Vagina (tissue), 2 donors: ENCODE data around the gene ACSF2. TPM values are rescaled to one million over a fixed set of nuclear protein-coding genes. Genes with fewer than 3 reads are reported as not detected.

ENCODE experiments used
- DNase-seq, 2 donors: peaks; one replicate each; pipeline ENCODE4 v3.0.0-alpha.2; 2017; ENCODE audit errors: extremely low spot score in 2 of 2
- H3K27ac ChIP-seq: fragments of 200-600 bp; sonication (generic); one replicate; pipeline ENCODE4 v1.5.1; 2019
- H3K27me3 ChIP-seq: fragments of 200-600 bp; sonication (generic); one replicate; pipeline ENCODE4 v1.5.1; 2019
- H3K36me3 ChIP-seq, 2 donors: fragments of 200-600 bp; sonication (generic); one replicate each; pipeline ENCODE4 v1.5.1; 2017 to 2019
- H3K4me1 ChIP-seq: fragments of 200-600 bp; sonication (generic); one replicate; pipeline ENCODE4 v1.5.1; 2019
- H3K4me3 ChIP-seq, 2 donors: fragments of 200-600 bp; sonication (generic); 1 replicate in 1 of 2; 2 replicates in 1 of 2; pipeline ENCODE4 v1.5.1; 2016 to 2019
- H3K9me3 ChIP-seq: fragments of 200-600 bp; sonication (generic); one replicate; pipeline ENCODE4 v1.5.1; 2019
- CTCF ChIP-seq, 3 experiments: fragments of 450-650 bp in 2 of 3; fragments of 200-600 bp in 1 of 3; sonication (generic) in 1 of 3; IDR thresholded peaks; one replicate each; pipeline ENCODE4 v1.5.1; 2017 to 2019; ENCODE audit warnings: antibody characterized with exemption in 3 of 3, mild to moderate bottlenecking in 2 of 3, moderate library complexity in 2 of 3
- POLR2A ChIP-seq, 2 donors: fragments of 450-650 bp; IDR thresholded peaks; one replicate each; pipeline ENCODE4 v1.6.1; 2017; ENCODE audit warnings: antibody characterized with exemption in 2 of 2, mild to moderate bottlenecking in 2 of 2, moderate library complexity in 2 of 2
- POLR2AphosphoS5 ChIP-seq, 2 donors: sonication (generic); formaldehyde crosslinking; IDR thresholded peaks; one replicate each; pipeline ENCODE4 v1.9.0; 2017; ENCODE audit warnings: antibody characterized with exemption in 2 of 2, mild to moderate bottlenecking in 2 of 2, low read depth in 1 of 2; ENCODE audit not compliant: insufficient read depth in 1 of 2
- intact Hi-C: fragments of 100-400 bp; cut with DNase I; formaldehyde crosslinking; loops from one replicate; pipeline ENCODE4 v1.15.1; 2023
- total RNA-seq: library from RNA; depleted of rRNA; stranded (reverse); fragments of >200 nt; gene quantifications from one replicate; pipeline ENCODE4 v1.2.3, GENCODE V29; 2016

ACSF2 gene
- total RNA-seq, 1 donor from 2014 or later = 56.0 TPM

DNA sequence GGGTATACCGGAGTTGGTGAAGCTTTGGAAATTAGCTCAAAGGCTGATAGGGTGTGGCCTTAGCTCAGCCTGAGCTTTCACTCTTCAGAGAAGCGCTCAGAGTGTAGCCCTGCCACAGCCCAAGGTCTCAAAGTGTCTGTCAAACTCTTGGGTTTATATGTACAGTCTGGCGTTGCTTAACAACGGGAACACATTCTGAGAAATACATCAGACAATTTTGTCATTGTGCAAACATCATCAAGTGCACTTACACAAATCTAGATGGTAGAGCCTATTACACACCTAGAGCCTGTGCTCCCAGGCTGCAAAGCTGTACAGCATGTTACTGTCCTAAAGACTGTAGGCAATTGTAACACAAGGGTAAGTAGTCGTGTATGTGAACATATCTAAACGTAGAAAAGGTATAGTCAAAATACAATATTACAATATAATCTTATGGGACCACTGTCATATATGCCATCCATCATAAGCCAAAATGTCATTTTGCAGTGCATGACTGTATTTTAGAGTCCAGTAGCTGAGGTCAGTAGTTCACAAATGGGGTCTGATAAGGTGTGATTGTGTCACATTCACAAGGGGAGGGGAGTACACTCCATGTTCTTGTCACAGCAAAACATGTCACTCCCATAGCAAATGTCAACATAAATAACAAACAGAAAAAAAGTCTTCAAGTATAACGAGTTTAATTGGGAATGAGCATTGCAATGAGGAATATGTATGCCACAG lies 22.0 kb downstream of the ACSF2 start:
- H3K4me3 ChIP-seq = no peak overlapping the region
- intact Hi-C loops = no loop called here
- no peak overlapping the region for H3K27ac ChIP-seq

GRCh38 chr17:50448643-50449042 lies 22.6 kb downstream of the ACSF2 start:
- intact Hi-C loops = no loop called here
- no peak for DNase-seq

More for the DNA sequence above, 22.0 kb downstream of the ACSF2 start:
- H3K27me3 ChIP-seq = no peaks in the 10 kb centered on the region
- TF ChIP-seq POLR2AphosphoS5 (IDR thresholded peaks at IDR 0.05; ENCODE audit: insufficient read depth in 1 of 2, low read depth in 1 of 2) (no peak), CTCF (IDR thresholded peaks at IDR 0.05) (no peak), POLR2A (IDR thresholded peaks at IDR 0.05) (no peak)
- H3K36me3 ChIP-seq = no peaks in the 10 kb centered on the region
- no peaks in the 10 kb centered on the region for H3K9me3 ChIP-seq
- DNase-seq = no peak
- H3K4me1 ChIP-seq = peaks cover 33% of the 10 kb centered on the region

GRCh38 chr17:50451943-50452629 lies 26.1 kb downstream of the ACSF2 start:
- intact Hi-C loops = no loop called here
- TF ChIP-seq CTCF (IDR thresholded peaks at IDR 0.05) (no peak), POLR2AphosphoS5 (IDR thresholded peaks at IDR 0.05; ENCODE audit: insufficient read depth in 1 of 2, low read depth in 1 of 2) (no peak), POLR2A (IDR thresholded peaks at IDR 0.05) (no peak)
- peaks cover 38% of the 10 kb centered on the region for H3K4me1 ChIP-seq
- H3K27ac ChIP-seq = no peak overlapping the region
- H3K9me3 ChIP-seq = no peaks in the 10 kb centered on the region
- no peak for DNase-seq
- no peaks in the 10 kb centered on the region for H3K27me3 ChIP-seq
- no peak overlapping the region for H3K4me3 ChIP-seq
- H3K36me3 ChIP-seq = no peaks in the 10 kb centered on the region

More at GRCh38 chr17:50448643-50449042, 22.6 kb downstream of the ACSF2 start:
- Histone ChIP-seq H3K27ac (no peak overlapping the region), H3K4me1 (peaks cover 32% of the 10 kb centered on the region), H3K4me3 (no peak overlapping the region), H3K27me3 (no peaks in the 10 kb centered on the region), H3K9me3 (no peaks in the 10 kb centered on the region), H3K36me3 (no peaks in the 10 kb centered on the region)
- no peak for TF ChIP-seq CTCF (IDR thresholded peaks at IDR 0.05)
- TF ChIP-seq POLR2A (IDR thresholded peaks at IDR 0.05) = no peak
- TF ChIP-seq POLR2AphosphoS5 (IDR thresholded peaks at IDR 0.05; ENCODE audit: insufficient read depth in 1 of 2, low read depth in 1 of 2) = no peak

GRCh38 chr17:50452630-50453300 lies 26.7 kb downstream of the ACSF2 start:
- Histone ChIP-seq H3K9me3 (no peaks in the 10 kb centered on the region), H3K27ac (no peak overlapping the region), H3K36me3 (no peaks in the 10 kb centered on the region), H3K4me1 (peaks cover 38% of the 10 kb centered on the region), H3K4me3 (no peak overlapping the region), H3K27me3 (no peaks in the 10 kb centered on the region)
- DNase-seq = no peak
- intact Hi-C loops = no loop called here
- TF ChIP-seq POLR2AphosphoS5 (IDR thresholded peaks at IDR 0.05; ENCODE audit: insufficient read depth in 1 of 2, low read depth in 1 of 2) (no peak), POLR2A (IDR thresholded peaks at IDR 0.05) (no peak), CTCF (IDR thresholded peaks at IDR 0.05) (no peak)
